GM12878 (cell line): ENCODE data around the gene GLRX5. TPM values are rescaled to one million over a fixed set of nuclear protein-coding genes. Genes with fewer than 3 reads are reported as not detected.

Experiments used
- ATF2 ChIP-seq: IDR thresholded peaks from 2 replicates; pipeline ENCODE4 v1.6.1; 2012; ENCODE audit warnings: low read length, inconsistent platforms
- ATF7 ChIP-seq: fragments of 450-650 bp; IDR thresholded peaks from 2 replicates; pipeline ENCODE4 v1.6.1; 2016; ENCODE audit warnings: low read depth, mild to moderate bottlenecking
- CHD1 ChIP-seq: IDR thresholded peaks from 2 replicates; pipeline ENCODE4 v1.6.1; 2012; ENCODE audit warnings: low read depth, low read length, improper control_type of control experiment
- GATAD2B ChIP-seq: fragments of 450-650 bp; conservative IDR thresholded peaks from 2 replicates; pipeline ENCODE4 v1.6.1; 2017; ENCODE audit warnings: low read depth, mild to moderate bottlenecking, moderate library complexity
- HCFC1 ChIP-seq: fragments of 150-350 bp; IDR thresholded peaks from 2 replicates; pipeline ENCODE4 v1.6.1; 2014; ENCODE audit warnings: low read length
- PAX8 ChIP-seq: fragments of 450-650 bp; IDR thresholded peaks from 2 replicates; pipeline ENCODE4 v1.6.1; 2017; ENCODE audit warnings: mild to moderate bottlenecking, moderate library complexity
- PKNOX1 ChIP-seq: fragments of 450-650 bp; IDR thresholded peaks from 2 replicates; pipeline ENCODE4 v1.6.1; 2016; ENCODE audit warnings: mild to moderate bottlenecking
- POLR2A ChIP-seq: IDR thresholded peaks from 2 replicates; pipeline ENCODE4 v1.6.1; 2011; ENCODE audit warnings: low read depth, mild to moderate bottlenecking, low read length
- RB1 ChIP-seq: fragments of 450-650 bp; formaldehyde crosslinking; IDR thresholded peaks from 2 replicates; pipeline ENCODE4 v1.6.1; 2017; ENCODE audit warnings: mild to moderate bottlenecking, borderline replicate concordance
- SPI1 ChIP-seq: IDR thresholded peaks from 2 replicates; pipeline ENCODE4 v1.6.1; 2011; ENCODE audit warnings: low read depth, mild to moderate bottlenecking, low read length, moderate library complexity, borderline replicate concordance; ENCODE audit not compliant: insufficient read depth
- ZNF207 ChIP-seq: fragments of 450-650 bp; IDR thresholded peaks from 2 replicates; pipeline ENCODE4 v1.6.1; 2014; ENCODE audit warnings: antibody characterized with exemption, mild to moderate bottlenecking, borderline replicate concordance
- ZNF24 ChIP-seq: fragments of 450-650 bp; IDR thresholded peaks from 2 replicates; pipeline ENCODE4 v1.6.1; 2017; ENCODE audit warnings: antibody characterized with exemption, mild to moderate bottlenecking
- polyA plus RNA-seq, 11 experiments: library from polyadenylated mRNA; depleted of rRNA in 4 of 11; unstranded in 6 of 11; stranded (reverse) in 5 of 11; fragments of >200 nt; fragmentation: Nextera tagmentation in 4 of 11; fragmentation: Illumina TruSeq in 1 of 11; extraction: Ambion mirVana in 4 of 11; extraction: Trizol in 1 of 11; gene quantifications; 1 replicate in 1 of 11; 2 replicates in 10 of 11; pipeline versions ENCODE4 v1.2.1 to v1.2.3, GENCODE V29; 2011 to 2016; ENCODE audit warnings: inconsistent platforms in 2 of 11, missing spikeins in 2 of 11, low read depth in 1 of 11
- total RNA-seq, 4 experiments: library from RNA; depleted of rRNA in 3 of 4; stranded (reverse); fragments of >200 nt in 3 of 4; fragmentation: Illumina TruSeq in 1 of 4; extraction: Trizol in 1 of 4; gene quantifications; 2 replicates each; pipeline versions ENCODE4 v1.2.1 to v1.2.3, GENCODE V29; 2013 to 2021
- TF ChIP-seq, protein P1 (sequence below), 3 experiments: IDR thresholded peaks in 2 of 3; conservative IDR thresholded peaks in 1 of 3; 2 replicates each; pipeline ENCODE4 v1.5.1; 2011; ENCODE audit warnings: low read depth in 3 of 3, low read length in 3 of 3, mild to moderate bottlenecking in 3 of 3, control low read depth in 2 of 3, moderate library complexity in 2 of 3, inconsistent platforms in 1 of 3, mixed read lengths in 1 of 3; ENCODE audit not compliant: control insufficient read depth in 2 of 3, insufficient read depth in 1 of 3; ENCODE audit errors: extremely low read depth in 1 of 3
- TF ChIP-seq, protein P2 (sequence below): fragments of 450-650 bp; conservative IDR thresholded peaks from 2 replicates; pipeline ENCODE4 v1.6.1; 2017; ENCODE audit warnings: mild to moderate bottlenecking, moderate library complexity
- TF ChIP-seq, protein P3 (sequence below): fragments of 450-650 bp; IDR thresholded peaks from 2 replicates; pipeline ENCODE4 v1.6.1; 2017; ENCODE audit warnings: borderline replicate concordance
- TF ChIP-seq, protein P4 (sequence below): fragments of 150-350 bp; IDR thresholded peaks from 2 replicates; pipeline ENCODE4 v1.6.1; 2014; ENCODE audit warnings: mild to moderate bottlenecking, low read depth, low read length

Gene GLRX5
- total and polyA plus RNA-seq, 10 of the 15 experiments (the other 5 are each of a cell fraction or from before 2014, with no cell fraction given): 12.8 to 139 (median 55.4) TPM

GRCh38 chr14:95515596-95516552 lies 19.0 kb upstream of the GLRX5 start (continued):
- TF ChIP-seq, protein P1, sequence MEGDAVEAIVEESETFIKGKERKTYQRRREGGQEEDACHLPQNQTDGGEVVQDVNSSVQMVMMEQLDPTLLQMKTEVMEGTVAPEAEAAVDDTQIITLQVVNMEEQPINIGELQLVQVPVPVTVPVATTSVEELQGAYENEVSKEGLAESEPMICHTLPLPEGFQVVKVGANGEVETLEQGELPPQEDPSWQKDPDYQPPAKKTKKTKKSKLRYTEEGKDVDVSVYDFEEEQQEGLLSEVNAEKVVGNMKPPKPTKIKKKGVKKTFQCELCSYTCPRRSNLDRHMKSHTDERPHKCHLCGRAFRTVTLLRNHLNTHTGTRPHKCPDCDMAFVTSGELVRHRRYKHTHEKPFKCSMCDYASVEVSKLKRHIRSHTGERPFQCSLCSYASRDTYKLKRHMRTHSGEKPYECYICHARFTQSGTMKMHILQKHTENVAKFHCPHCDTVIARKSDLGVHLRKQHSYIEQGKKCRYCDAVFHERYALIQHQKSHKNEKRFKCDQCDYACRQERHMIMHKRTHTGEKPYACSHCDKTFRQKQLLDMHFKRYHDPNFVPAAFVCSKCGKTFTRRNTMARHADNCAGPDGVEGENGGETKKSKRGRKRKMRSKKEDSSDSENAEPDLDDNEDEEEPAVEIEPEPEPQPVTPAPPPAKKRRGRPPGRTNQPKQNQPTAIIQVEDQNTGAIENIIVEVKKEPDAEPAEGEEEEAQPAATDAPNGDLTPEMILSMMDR (IDR thresholded peaks at IDR 0.05 in 2 of 3, conservative IDR thresholded peaks at IDR 0.05 in 1 of 3; ENCODE audit: control insufficient read depth in 2 of 3, extremely low read depth in 1 of 3, insufficient read depth in 1 of 3, low read depth in 3 of 3, low read length in 3 of 3): peak; percentile 35 to 58 (median 46)
- TF ChIP-seq, protein P2, sequence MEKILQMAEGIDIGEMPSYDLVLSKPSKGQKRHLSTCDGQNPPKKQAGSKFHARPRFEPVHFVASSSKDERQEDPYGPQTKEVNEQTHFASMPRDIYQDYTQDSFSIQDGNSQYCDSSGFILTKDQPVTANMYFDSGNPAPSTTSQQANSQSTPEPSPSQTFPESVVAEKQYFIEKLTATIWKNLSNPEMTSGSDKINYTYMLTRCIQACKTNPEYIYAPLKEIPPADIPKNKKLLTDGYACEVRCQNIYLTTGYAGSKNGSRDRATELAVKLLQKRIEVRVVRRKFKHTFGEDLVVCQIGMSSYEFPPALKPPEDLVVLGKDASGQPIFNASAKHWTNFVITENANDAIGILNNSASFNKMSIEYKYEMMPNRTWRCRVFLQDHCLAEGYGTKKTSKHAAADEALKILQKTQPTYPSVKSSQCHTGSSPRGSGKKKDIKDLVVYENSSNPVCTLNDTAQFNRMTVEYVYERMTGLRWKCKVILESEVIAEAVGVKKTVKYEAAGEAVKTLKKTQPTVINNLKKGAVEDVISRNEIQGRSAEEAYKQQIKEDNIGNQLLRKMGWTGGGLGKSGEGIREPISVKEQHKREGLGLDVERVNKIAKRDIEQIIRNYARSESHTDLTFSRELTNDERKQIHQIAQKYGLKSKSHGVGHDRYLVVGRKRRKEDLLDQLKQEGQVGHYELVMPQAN: peak; percentile 47; the same call in 1 of the 2 replicates
- TF ChIP-seq ATF2: no peak
- no peak for TF ChIP-seq CHD1
- TF ChIP-seq SPI1: peak; percentile 66; the same call in 1 of the 2 replicates
- TF ChIP-seq GATAD2B: peak; percentile 42; the same call in 1 of the 2 replicates
- TF ChIP-seq HCFC1: no peak
- TF ChIP-seq ATF7: 0 out of 2 replicates have a peak, but pooled peaks have one; percentile 33
- TF ChIP-seq PAX8: no peak
- TF ChIP-seq POLR2A: 0 out of 2 replicates have a peak, but pooled peaks have one; percentile 59
- peak; percentile 90; the same call in 1 of the 2 replicates for TF ChIP-seq RB1
- TF ChIP-seq, protein P3, sequence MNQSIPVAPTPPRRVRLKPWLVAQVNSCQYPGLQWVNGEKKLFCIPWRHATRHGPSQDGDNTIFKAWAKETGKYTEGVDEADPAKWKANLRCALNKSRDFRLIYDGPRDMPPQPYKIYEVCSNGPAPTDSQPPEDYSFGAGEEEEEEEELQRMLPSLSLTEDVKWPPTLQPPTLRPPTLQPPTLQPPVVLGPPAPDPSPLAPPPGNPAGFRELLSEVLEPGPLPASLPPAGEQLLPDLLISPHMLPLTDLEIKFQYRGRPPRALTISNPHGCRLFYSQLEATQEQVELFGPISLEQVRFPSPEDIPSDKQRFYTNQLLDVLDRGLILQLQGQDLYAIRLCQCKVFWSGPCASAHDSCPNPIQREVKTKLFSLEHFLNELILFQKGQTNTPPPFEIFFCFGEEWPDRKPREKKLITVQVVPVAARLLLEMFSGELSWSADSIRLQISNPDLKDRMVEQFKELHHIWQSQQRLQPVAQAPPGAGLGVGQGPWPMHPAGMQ: no peak
- TF ChIP-seq PKNOX1: peak; percentile 63
- TF ChIP-seq ZNF24: no peak
- TF ChIP-seq ZNF207: peak; percentile 79; the same call in 1 of the 2 replicates
- TF ChIP-seq, protein P4, sequence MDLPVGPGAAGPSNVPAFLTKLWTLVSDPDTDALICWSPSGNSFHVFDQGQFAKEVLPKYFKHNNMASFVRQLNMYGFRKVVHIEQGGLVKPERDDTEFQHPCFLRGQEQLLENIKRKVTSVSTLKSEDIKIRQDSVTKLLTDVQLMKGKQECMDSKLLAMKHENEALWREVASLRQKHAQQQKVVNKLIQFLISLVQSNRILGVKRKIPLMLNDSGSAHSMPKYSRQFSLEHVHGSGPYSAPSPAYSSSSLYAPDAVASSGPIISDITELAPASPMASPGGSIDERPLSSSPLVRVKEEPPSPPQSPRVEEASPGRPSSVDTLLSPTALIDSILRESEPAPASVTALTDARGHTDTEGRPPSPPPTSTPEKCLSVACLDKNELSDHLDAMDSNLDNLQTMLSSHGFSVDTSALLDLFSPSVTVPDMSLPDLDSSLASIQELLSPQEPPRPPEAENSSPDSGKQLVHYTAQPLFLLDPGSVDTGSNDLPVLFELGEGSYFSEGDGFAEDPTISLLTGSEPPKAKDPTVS: no peak
